Upper lobe of left lung (tissue), 4 donors: ENCODE data around the gene ANKRD65.

Experiments
- CTCF ChIP-seq, 6 experiments: fragments of 450-650 bp in 4 of 6; fragments of 200-600 bp in 2 of 6; sonication (generic) in 2 of 6; IDR thresholded peaks; one replicate each; pipeline ENCODE4 v1.5.1; 2016 to 2019; ENCODE audit warnings: antibody characterized with exemption in 6 of 6
- EP300 ChIP-seq, 4 donors: sonication (generic); formaldehyde crosslinking; IDR thresholded peaks; one replicate each; pipeline ENCODE4 v1.5.1; 2017; ENCODE audit warnings: antibody characterized with exemption in 4 of 4, control low read depth in 2 of 4
- POLR2AphosphoS5 ChIP-seq, 2 donors: sonication (generic); formaldehyde crosslinking; IDR thresholded peaks; one replicate each; pipeline ENCODE4 v1.5.1; 2017; ENCODE audit warnings: antibody characterized with exemption in 2 of 2

- no peak for TF ChIP-seq CTCF (IDR thresholded peaks at IDR 0.05)
- no peak for TF ChIP-seq EP300 (IDR thresholded peaks at IDR 0.05)
- TF ChIP-seq POLR2AphosphoS5 (IDR thresholded peaks at IDR 0.05), result no peak
Observed at GRCh38 chr1:1455366-1455884, 34.3 kb upstream of the ANKRD65 start.
